ENCODE measurements around the gene CTTN.

The CTTN gene

GRCh38 chr11:70409437-70409836 is 11.1 kb downstream of the CTTN start:
- DNase-seq: no peak
- TF ChIP-seq GATA1 (IDR thresholded peaks at IDR 0.05; ENCODE audit: low read depth, low read length) (no peak), POLR2A (IDR thresholded peaks at IDR 0.05; ENCODE audit: low read length) (no peak)

- DNase-seq: no peak
- TF ChIP-seq POLR2A (IDR thresholded peaks at IDR 0.05; ENCODE audit: low read length) (no peak), GATA1 (IDR thresholded peaks at IDR 0.05; ENCODE audit: low read depth, low read length) (no peak)
Observed at GRCh38 chr11:70409871-70410270, 11.5 kb downstream of the CTTN start.

GRCh38 chr11:70410276-70411205 is 12.2 kb downstream of the CTTN start:
- no peak for DNase-seq
- TF ChIP-seq POLR2A (IDR thresholded peaks at IDR 0.05; ENCODE audit: low read length) (no peak), GATA1 (IDR thresholded peaks at IDR 0.05; ENCODE audit: low read depth, low read length) (no peak)

- no peak for TF ChIP-seq GATA1 (IDR thresholded peaks at IDR 0.05; ENCODE audit: low read depth, low read length)
- no peak for TF ChIP-seq POLR2A (IDR thresholded peaks at IDR 0.05; ENCODE audit: low read length)
- no peak for DNase-seq
Observed at GRCh38 chr11:70411713-70412452, 13.6 kb downstream of the CTTN start.

- DNase-seq: no peak
- TF ChIP-seq GATA1 (IDR thresholded peaks at IDR 0.05; ENCODE audit: low read depth, low read length) (no peak), POLR2A (IDR thresholded peaks at IDR 0.05; ENCODE audit: low read length) (no peak)
Observed at GRCh38 chr11:70413151-70413550, 14.8 kb downstream of the CTTN start.

- no peak for TF ChIP-seq GATA1 (IDR thresholded peaks at IDR 0.05; ENCODE audit: low read depth, low read length)
- no peak for TF ChIP-seq POLR2A (IDR thresholded peaks at IDR 0.05; ENCODE audit: low read length)
- no peak for DNase-seq
Observed at GRCh38 chr11:70414341-70415100, 16.2 kb downstream of the CTTN start.

- DNase-seq: no peak
- TF ChIP-seq POLR2A (IDR thresholded peaks at IDR 0.05; ENCODE audit: low read length) (no peak), GATA1 (IDR thresholded peaks at IDR 0.05; ENCODE audit: low read depth, low read length) (no peak)
Observed at GRCh38 chr11:70415191-70415590, 16.9 kb downstream of the CTTN start.

- DNase-seq: peak in 1 of 2 experiments; percentile 21
- TF ChIP-seq POLR2A (IDR thresholded peaks at IDR 0.05; ENCODE audit: low read length): no peak
- no peak for TF ChIP-seq GATA1 (IDR thresholded peaks at IDR 0.05; ENCODE audit: low read depth, low read length)
Observed at GRCh38 chr11:70415642-70416395, 17.5 kb downstream of the CTTN start.

- TF ChIP-seq POLR2A (IDR thresholded peaks at IDR 0.05; ENCODE audit: low read length): no peak
- no peak for TF ChIP-seq GATA1 (IDR thresholded peaks at IDR 0.05; ENCODE audit: low read depth, low read length)
- no peak for DNase-seq
Observed at GRCh38 chr11:70416881-70417280, 18.6 kb downstream of the CTTN start.

GRCh38 chr11:70418130-70418529 is 19.8 kb downstream of the CTTN start:
- TF ChIP-seq POLR2A (IDR thresholded peaks at IDR 0.05; ENCODE audit: low read length) (no peak), GATA1 (IDR thresholded peaks at IDR 0.05; ENCODE audit: low read depth, low read length) (no peak)
- DNase-seq: no peak

- TF ChIP-seq POLR2A (IDR thresholded peaks at IDR 0.05; ENCODE audit: low read length) (no peak), GATA1 (IDR thresholded peaks at IDR 0.05; ENCODE audit: low read depth, low read length) (no peak)
- no peak for DNase-seq
Observed at GRCh38 chr11:70419307-70420007, 21.1 kb downstream of the CTTN start.

GRCh38 chr11:70420008-70420464 is 21.7 kb downstream of the CTTN start:
- peak; percentile 84 to 87 for DNase-seq
- TF ChIP-seq GATA1 (IDR thresholded peaks at IDR 0.05; ENCODE audit: low read depth, low read length) (no peak), POLR2A (IDR thresholded peaks at IDR 0.05; ENCODE audit: low read length) (no peak)
